HepG2 (cell line): ENCODE measurements around the gene USF2. TPM values are rescaled to one million over a fixed set of nuclear protein-coding genes. Genes with fewer than 3 reads are reported as not detected.

ENCODE experiments used
- EP300 ChIP-seq, 3 experiments: sonication (generic) in 1 of 3; formaldehyde crosslinking in 1 of 3; IDR thresholded peaks; 2 replicates each; pipeline versions ENCODE4 v1.5.1 to v1.6.1; 2011 to 2020; ENCODE audit warnings: low read depth in 2 of 3, low read length in 2 of 3, borderline replicate concordance in 1 of 3, improper control_type of control experiment in 1 of 3, mild to moderate bottlenecking in 1 of 3, missing genetic modification reagents in 1 of 3, moderate library complexity in 1 of 3
- ESRRA ChIP-seq: sonication (generic); formaldehyde crosslinking; IDR thresholded peaks from 2 replicates; pipeline ENCODE4 v1.5.1; 2020; ENCODE audit warnings: mild to moderate bottlenecking, low read depth, missing genetic modification reagents
- FOXA3 ChIP-seq: IDR thresholded peaks from 2 replicates; pipeline ENCODE4 v1.6.1; 2016; ENCODE audit warnings: missing genetic modification reagents, missing compliant biosample characterization
- HOXA3 ChIP-seq: sonication (generic); formaldehyde crosslinking; IDR thresholded peaks from 2 replicates; pipeline ENCODE4 v1.5.0; 2020; ENCODE audit warnings: missing genetic modification reagents
- JUND ChIP-seq: sonication (generic); formaldehyde crosslinking; IDR thresholded peaks from 2 replicates; pipeline ENCODE4 v1.8.0; 2022; ENCODE audit warnings: mild to moderate bottlenecking, missing genetic modification reagents
- KDM2A ChIP-seq: sonication (generic); formaldehyde crosslinking; IDR thresholded peaks from 2 replicates; pipeline ENCODE4 v1.4.0; 2020; ENCODE audit warnings: low read depth, missing genetic modification reagents, borderline replicate concordance
- KDM5A ChIP-seq: fragments of 200-600 bp; sonication (generic); IDR thresholded peaks from 2 replicates; pipeline ENCODE4 v1.7.0; 2018; ENCODE audit warnings: antibody characterized with exemption, mild to moderate bottlenecking, low read length, borderline replicate concordance
- KDM6A ChIP-seq: IDR thresholded peaks from 2 replicates; pipeline ENCODE4 v1.6.1; 2016; ENCODE audit warnings: low read depth
- KLF6 ChIP-seq: IDR thresholded peaks from 2 replicates; pipeline ENCODE4 v1.8.0; 2016; ENCODE audit warnings: missing biosample characterization, missing genetic modification reagents
- KMT2A ChIP-seq: sonication (generic); formaldehyde crosslinking; IDR thresholded peaks from 2 replicates; pipeline ENCODE4 v1.4.0; 2020; ENCODE audit warnings: missing genetic modification reagents
- LCORL ChIP-seq, 2 experiments: fragments of 450-650 bp in 1 of 2; sonication (generic) in 1 of 2; formaldehyde crosslinking in 1 of 2; IDR thresholded peaks; 2 replicates each; pipeline versions ENCODE4 v1.5.0 to v1.6.1; 2017 to 2020; ENCODE audit warnings: antibody characterized with exemption in 1 of 2, missing genetic modification reagents in 1 of 2
- MED8 ChIP-seq: sonication (generic); formaldehyde crosslinking; IDR thresholded peaks from 2 replicates; pipeline ENCODE4 v1.8.1; 2023; ENCODE audit warnings: mild to moderate bottlenecking, missing genetic modification reagents; ENCODE audit not compliant: insufficient replicate concordance
- RBM39 ChIP-seq: fragments of 200-400 bp; formaldehyde crosslinking; IDR thresholded peaks from one replicate; pipeline ENCODE4 v1.6.1; 2018; ENCODE audit warnings: antibody characterized with exemption, mild to moderate bottlenecking, low read depth, low read length; ENCODE audit not compliant: poor library complexity, severe bottlenecking
- TSC22D2 ChIP-seq: sonication (generic); formaldehyde crosslinking; IDR thresholded peaks from 2 replicates; pipeline ENCODE4 v1.5.1; 2020; ENCODE audit warnings: missing genetic modification reagents, mild to moderate bottlenecking, borderline replicate concordance
- ZBTB7B ChIP-seq: sonication (generic); formaldehyde crosslinking; IDR thresholded peaks from 2 replicates; pipeline ENCODE4 v1.4.0; 2020; ENCODE audit warnings: missing genetic modification reagents
- ZEB1 ChIP-seq: IDR thresholded peaks from 2 replicates; pipeline ENCODE4 v1.6.1; 2012; ENCODE audit warnings: mild to moderate bottlenecking, low read depth, inconsistent platforms; ENCODE audit not compliant: insufficient replicate concordance
- polyA plus RNA-seq, 8 experiments: library from polyadenylated mRNA; depleted of rRNA in 3 of 8; stranded (reverse) in 7 of 8; unstranded in 1 of 8; fragments of >200 nt; fragmentation: Illumina TruSeq in 4 of 8; extraction: Trizol in 4 of 8; gene quantifications; 2 replicates each; pipeline versions ENCODE4 v1.2.1 to v1.2.3, GENCODE V29; 2011 to 2016; ENCODE audit warnings: low read depth in 4 of 8, missing spikeins in 1 of 8, mixed read lengths in 1 of 8; ENCODE audit not compliant: insufficient read depth in 1 of 8
- total RNA-seq, 5 experiments: library from RNA; depleted of rRNA; stranded (reverse); fragments of >200 nt; fragmentation: Illumina TruSeq; extraction: Trizol; gene quantifications; 2 replicates each; pipeline ENCODE4 v1.2.3, GENCODE V29; 2016; ENCODE audit warnings: low read depth in 1 of 5
- TF ChIP-seq, protein P1 (sequence below): sonication (generic); formaldehyde crosslinking; IDR thresholded peaks from 2 replicates; pipeline ENCODE4 v1.4.0; 2020; ENCODE audit warnings: mild to moderate bottlenecking, missing genetic modification reagents
- TF ChIP-seq, protein P2 (sequence below): sonication (generic); formaldehyde crosslinking; IDR thresholded peaks from 2 replicates; pipeline ENCODE4 v1.8.0; 2022; ENCODE audit warnings: low read depth, missing genetic modification reagents
- TF ChIP-seq, protein P3 (sequence below): sonication (generic); formaldehyde crosslinking; conservative IDR thresholded peaks from 2 replicates; pipeline ENCODE4 v1.4.0; 2020; ENCODE audit warnings: mild to moderate bottlenecking, missing genetic modification reagents, moderate library complexity

USF2 gene
- total and polyA plus RNA-seq, 2 of the 13 experiments (the other 11 are each of a cell fraction or from before 2014, with no cell fraction given): 54.9 to 106 TPM

DNA sequence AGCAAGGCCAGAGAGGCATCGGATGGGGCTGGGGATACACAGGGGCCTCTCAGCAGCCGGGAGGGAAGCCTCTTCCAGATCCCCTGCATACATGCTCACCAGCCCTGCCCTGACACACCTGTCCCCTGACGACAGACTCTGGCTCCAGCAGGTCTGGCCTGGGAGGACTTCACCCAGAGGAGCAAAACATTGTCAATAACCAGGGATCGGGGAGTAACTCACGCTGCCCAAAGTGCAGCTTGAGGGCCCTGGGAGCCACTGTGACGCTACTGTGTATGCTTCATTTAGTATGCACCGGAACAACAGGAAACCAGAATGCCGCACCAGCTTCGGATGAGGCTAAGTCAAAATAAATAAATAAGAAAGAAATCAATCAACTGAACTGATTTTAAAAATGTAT, 47.8 kb downstream of the USF2 start (continued):
- TF ChIP-seq, protein P1, sequence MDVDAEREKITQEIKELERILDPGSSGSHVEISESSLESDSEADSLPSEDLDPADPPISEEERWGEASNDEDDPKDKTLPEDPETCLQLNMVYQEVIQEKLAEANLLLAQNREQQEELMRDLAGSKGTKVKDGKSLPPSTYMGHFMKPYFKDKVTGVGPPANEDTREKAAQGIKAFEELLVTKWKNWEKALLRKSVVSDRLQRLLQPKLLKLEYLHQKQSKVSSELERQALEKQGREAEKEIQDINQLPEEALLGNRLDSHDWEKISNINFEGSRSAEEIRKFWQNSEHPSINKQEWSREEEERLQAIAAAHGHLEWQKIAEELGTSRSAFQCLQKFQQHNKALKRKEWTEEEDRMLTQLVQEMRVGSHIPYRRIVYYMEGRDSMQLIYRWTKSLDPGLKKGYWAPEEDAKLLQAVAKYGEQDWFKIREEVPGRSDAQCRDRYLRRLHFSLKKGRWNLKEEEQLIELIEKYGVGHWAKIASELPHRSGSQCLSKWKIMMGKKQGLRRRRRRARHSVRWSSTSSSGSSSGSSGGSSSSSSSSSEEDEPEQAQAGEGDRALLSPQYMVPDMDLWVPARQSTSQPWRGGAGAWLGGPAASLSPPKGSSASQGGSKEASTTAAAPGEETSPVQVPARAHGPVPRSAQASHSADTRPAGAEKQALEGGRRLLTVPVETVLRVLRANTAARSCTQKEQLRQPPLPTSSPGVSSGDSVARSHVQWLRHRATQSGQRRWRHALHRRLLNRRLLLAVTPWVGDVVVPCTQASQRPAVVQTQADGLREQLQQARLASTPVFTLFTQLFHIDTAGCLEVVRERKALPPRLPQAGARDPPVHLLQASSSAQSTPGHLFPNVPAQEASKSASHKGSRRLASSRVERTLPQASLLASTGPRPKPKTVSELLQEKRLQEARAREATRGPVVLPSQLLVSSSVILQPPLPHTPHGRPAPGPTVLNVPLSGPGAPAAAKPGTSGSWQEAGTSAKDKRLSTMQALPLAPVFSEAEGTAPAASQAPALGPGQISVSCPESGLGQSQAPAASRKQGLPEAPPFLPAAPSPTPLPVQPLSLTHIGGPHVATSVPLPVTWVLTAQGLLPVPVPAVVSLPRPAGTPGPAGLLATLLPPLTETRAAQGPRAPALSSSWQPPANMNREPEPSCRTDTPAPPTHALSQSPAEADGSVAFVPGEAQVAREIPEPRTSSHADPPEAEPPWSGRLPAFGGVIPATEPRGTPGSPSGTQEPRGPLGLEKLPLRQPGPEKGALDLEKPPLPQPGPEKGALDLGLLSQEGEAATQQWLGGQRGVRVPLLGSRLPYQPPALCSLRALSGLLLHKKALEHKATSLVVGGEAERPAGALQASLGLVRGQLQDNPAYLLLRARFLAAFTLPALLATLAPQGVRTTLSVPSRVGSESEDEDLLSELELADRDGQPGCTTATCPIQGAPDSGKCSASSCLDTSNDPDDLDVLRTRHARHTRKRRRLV: peak; percentile 78; the same call in 1 of the 2 replicates
- TF ChIP-seq, protein P2, sequence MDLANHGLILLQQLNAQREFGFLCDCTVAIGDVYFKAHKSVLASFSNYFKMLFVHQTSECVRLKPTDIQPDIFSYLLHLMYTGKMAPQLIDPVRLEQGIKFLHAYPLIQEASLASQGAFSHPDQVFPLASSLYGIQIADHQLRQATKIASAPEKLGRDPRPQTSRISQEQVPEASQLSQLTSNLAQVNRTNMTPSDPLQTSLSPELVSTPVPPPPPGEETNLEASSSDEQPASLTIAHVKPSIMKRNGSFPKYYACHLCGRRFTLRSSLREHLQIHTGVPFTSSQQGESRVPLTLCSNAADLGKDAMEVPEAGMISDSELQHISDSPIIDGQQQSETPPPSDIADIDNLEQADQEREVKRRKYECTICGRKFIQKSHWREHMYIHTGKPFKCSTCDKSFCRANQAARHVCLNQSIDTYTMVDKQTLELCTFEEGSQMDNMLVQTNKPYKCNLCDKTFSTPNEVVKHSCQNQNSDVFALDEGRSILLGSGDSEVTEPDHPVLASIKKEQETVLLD (CRISPR knock-in tag): 0 out of 2 replicates have a peak, but pooled peaks have one; percentile 25
- TF ChIP-seq KDM2A: peak; percentile 19; the same call in 1 of the 2 replicates
- no peak for TF ChIP-seq KDM5A
- no peak for TF ChIP-seq KLF6 (CRISPR knock-in tag)
- peak; percentile 76 to 82; a peak in 3 of 4 replicates for TF ChIP-seq EP300 (IDR thresholded peaks at IDR 0.05; ENCODE audit: low read depth in 2 of 2, low read length in 2 of 2)
- peak; percentile 30; the same call in 1 of the 2 replicates for TF ChIP-seq EP300 (CRISPR knock-in tag; IDR thresholded peaks at IDR 0.05; ENCODE audit: borderline replicate concordance)
- TF ChIP-seq FOXA3: peak; percentile 77
- TF ChIP-seq ZEB1: peak; percentile 77
- no peak for TF ChIP-seq LCORL (IDR thresholded peaks at IDR 0.05)
- TF ChIP-seq LCORL (CRISPR knock-in tag; IDR thresholded peaks at IDR 0.05): peak; percentile 83; the same call in 1 of the 2 replicates
- TF ChIP-seq ESRRA (CRISPR knock-in tag): 0 out of 2 replicates have a peak, but pooled peaks have one; percentile 39
- 0 out of 2 replicates have a peak, but pooled peaks have one; percentile 15 for TF ChIP-seq KMT2A
- TF ChIP-seq, protein P3, sequence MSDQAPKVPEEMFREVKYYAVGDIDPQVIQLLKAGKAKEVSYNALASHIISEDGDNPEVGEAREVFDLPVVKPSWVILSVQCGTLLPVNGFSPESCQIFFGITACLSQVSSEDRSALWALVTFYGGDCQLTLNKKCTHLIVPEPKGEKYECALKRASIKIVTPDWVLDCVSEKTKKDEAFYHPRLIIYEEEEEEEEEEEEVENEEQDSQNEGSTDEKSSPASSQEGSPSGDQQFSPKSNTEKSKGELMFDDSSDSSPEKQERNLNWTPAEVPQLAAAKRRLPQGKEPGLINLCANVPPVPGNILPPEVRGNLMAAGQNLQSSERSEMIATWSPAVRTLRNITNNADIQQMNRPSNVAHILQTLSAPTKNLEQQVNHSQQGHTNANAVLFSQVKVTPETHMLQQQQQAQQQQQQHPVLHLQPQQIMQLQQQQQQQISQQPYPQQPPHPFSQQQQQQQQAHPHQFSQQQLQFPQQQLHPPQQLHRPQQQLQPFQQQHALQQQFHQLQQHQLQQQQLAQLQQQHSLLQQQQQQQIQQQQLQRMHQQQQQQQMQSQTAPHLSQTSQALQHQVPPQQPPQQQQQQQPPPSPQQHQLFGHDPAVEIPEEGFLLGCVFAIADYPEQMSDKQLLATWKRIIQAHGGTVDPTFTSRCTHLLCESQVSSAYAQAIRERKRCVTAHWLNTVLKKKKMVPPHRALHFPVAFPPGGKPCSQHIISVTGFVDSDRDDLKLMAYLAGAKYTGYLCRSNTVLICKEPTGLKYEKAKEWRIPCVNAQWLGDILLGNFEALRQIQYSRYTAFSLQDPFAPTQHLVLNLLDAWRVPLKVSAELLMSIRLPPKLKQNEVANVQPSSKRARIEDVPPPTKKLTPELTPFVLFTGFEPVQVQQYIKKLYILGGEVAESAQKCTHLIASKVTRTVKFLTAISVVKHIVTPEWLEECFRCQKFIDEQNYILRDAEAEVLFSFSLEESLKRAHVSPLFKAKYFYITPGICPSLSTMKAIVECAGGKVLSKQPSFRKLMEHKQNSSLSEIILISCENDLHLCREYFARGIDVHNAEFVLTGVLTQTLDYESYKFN (CRISPR knock-in tag): peak; percentile 79
- TF ChIP-seq MED8 (CRISPR knock-in tag): peak; percentile 24
- 0 out of 2 replicates have a peak, but pooled peaks have one; percentile 9 for TF ChIP-seq ZBTB7B (CRISPR knock-in tag)
- 0 out of 2 replicates have a peak, but pooled peaks have one; percentile 17 for TF ChIP-seq KDM6A (CRISPR knock-in tag)
- TF ChIP-seq JUND (CRISPR knock-in tag): no peak
- TF ChIP-seq HOXA3: peak; percentile 49; the same call in 1 of the 2 replicates
- TF ChIP-seq RBM39: no peak
- TF ChIP-seq TSC22D2 (CRISPR knock-in tag): no peak
